ENCODE measurements around the gene STXBP5L.
"Not testable (repeated sequence)": the region's sequence is repeated elsewhere in the genome, so short reads cannot be mapped to it uniquely, and the experiment has no call there.

STXBP5L gene

DNA sequence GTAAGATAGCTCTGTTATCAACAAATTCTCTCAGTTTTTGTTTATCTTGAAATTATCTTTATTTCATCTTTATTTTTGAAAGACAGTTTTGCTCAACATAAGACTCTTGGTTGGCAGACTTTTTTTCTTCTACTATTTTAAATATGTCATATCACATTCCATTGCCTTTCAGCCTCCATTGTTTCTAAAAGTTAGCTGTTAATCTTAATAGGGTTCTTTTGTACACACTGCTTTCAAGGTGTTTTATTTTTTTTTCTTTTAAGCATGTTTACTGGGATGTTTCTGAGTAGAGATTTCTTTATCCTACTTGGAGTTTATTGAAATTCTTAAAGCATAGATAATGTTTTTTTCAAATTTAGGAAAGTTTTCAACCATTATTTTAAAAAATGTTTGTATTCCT, 294.6 kb downstream of the STXBP5L start:
- TF ChIP-seq TOX (CRISPR knock-in tag; IDR thresholded peaks at IDR 0.05; ENCODE audit: borderline replicate concordance) (no peak), PPARA (CRISPR knock-in tag; IDR thresholded peaks at IDR 0.05; ENCODE audit: borderline replicate concordance) (no peak), ESRRG (CRISPR knock-in tag; IDR thresholded peaks at IDR 0.05) (no peak), ZFP30 (CRISPR knock-in tag; IDR thresholded peaks at IDR 0.05) (no peak), SNAI2 (CRISPR knock-in tag; IDR thresholded peaks at IDR 0.05) (no peak)

DNA sequence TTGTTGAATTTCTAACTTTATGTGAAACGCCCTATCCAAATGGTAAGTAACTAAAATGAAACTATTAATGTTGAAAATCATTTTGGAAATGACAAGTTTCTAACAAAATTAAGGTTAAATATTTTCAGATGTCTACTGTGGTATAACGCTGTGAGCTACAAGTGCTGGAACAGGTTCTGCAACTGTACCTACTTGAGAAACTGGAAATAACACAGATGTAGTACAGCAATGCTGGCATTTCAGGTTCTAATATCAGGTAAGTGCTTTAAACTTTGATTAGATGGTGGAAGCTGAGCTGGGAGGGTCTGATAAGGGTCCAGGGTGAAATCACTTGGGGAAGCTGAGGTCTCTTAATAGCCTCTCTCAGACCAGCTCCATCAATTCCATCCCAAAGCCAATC, 315.1 kb downstream of the STXBP5L start:
- ATAC-seq = no peak
- no peak for TF ChIP-seq CSDC2 (CRISPR knock-in tag; IDR thresholded peaks at IDR 0.05)
- TF ChIP-seq ZFP30 (CRISPR knock-in tag; IDR thresholded peaks at IDR 0.05) = no peak
- no peak for TF ChIP-seq TCF4 (CRISPR knock-in tag; IDR thresholded peaks at IDR 0.05; ENCODE audit: borderline replicate concordance)
- TF ChIP-seq OSR1 (CRISPR knock-in tag; IDR thresholded peaks at IDR 0.05) = no peak
- no peak for TF ChIP-seq ZC3H10 (CRISPR knock-in tag; IDR thresholded peaks at IDR 0.05)
- TF ChIP-seq, protein P1, sequence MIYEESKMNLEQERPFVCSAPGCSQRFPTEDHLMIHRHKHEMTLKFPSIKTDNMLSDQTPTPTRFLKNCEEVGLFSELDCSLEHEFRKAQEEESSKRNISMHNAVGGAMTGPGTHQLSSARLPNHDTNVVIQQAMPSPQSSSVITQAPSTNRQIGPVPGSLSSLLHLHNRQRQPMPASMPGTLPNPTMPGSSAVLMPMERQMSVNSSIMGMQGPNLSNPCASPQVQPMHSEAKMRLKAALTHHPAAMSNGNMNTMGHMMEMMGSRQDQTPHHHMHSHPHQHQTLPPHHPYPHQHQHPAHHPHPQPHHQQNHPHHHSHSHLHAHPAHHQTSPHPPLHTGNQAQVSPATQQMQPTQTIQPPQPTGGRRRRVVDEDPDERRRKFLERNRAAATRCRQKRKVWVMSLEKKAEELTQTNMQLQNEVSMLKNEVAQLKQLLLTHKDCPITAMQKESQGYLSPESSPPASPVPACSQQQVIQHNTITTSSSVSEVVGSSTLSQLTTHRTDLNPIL (CRISPR knock-in tag; IDR thresholded peaks at IDR 0.05; ENCODE audit: low read depth) = no peak
- TF ChIP-seq TOX (CRISPR knock-in tag; IDR thresholded peaks at IDR 0.05; ENCODE audit: borderline replicate concordance) = no peak
- no peak for TF ChIP-seq ZNF8 (CRISPR knock-in tag; IDR thresholded peaks at IDR 0.05)
- no peak for TF ChIP-seq ZFP3 (CRISPR knock-in tag; IDR thresholded peaks at IDR 0.05)

More for the DNA sequence above, 294.6 kb downstream of the STXBP5L start:
- no peak for ATAC-seq

DNA sequence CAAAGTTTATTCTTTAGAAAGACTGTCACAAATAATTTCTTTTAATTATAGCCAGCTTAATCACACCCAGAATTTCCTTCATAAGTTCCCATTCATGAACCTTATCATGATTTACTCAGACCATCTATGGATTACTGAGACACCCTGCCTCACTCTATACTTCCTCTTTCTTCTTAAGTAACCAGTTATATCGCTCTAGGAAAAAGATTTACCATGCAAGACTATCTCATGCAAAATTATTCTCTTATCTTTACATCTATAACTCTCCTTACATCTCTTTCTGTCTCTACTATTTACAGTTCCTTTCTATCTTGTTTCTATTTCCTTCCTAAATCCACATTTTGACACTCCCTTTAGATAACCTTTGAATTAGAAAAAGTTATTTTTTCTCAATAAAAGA, 321.0 kb downstream of the STXBP5L start:
- ATAC-seq = no peak

DNA sequence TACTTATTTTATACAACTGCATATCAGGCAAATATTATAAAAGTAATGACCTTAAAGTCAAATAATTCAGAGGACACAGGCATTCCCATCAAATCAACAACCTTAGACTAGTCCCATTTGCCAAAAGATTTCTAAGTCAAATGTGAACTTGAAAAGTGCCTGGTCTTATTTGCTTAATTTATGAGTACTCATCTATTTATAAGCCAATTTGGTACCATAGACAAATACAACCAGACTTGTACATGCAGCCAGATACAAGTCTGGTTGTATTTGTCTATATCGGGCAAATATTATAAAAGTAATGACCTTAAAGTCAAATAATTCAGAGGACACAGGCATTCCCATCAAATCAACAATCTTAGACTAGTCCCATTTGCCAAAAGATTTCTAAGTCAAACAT, 322.2 kb downstream of the STXBP5L start:
- ATAC-seq = not testable (repeated sequence)

More for the DNA sequence above, 321.0 kb downstream of the STXBP5L start:
- no peak for TF ChIP-seq OSR1 (CRISPR knock-in tag; IDR thresholded peaks at IDR 0.05)
- TF ChIP-seq BACH2 (CRISPR knock-in tag; IDR thresholded peaks at IDR 0.05; ENCODE audit: borderline replicate concordance) = no peak
- no peak for TF ChIP-seq SNAI2 (CRISPR knock-in tag; IDR thresholded peaks at IDR 0.05)
- no peak for TF ChIP-seq ZC3H10 (CRISPR knock-in tag; IDR thresholded peaks at IDR 0.05)
- no peak for TF ChIP-seq RARB (CRISPR knock-in tag; IDR thresholded peaks at IDR 0.05)
- TF ChIP-seq, protein P2, sequence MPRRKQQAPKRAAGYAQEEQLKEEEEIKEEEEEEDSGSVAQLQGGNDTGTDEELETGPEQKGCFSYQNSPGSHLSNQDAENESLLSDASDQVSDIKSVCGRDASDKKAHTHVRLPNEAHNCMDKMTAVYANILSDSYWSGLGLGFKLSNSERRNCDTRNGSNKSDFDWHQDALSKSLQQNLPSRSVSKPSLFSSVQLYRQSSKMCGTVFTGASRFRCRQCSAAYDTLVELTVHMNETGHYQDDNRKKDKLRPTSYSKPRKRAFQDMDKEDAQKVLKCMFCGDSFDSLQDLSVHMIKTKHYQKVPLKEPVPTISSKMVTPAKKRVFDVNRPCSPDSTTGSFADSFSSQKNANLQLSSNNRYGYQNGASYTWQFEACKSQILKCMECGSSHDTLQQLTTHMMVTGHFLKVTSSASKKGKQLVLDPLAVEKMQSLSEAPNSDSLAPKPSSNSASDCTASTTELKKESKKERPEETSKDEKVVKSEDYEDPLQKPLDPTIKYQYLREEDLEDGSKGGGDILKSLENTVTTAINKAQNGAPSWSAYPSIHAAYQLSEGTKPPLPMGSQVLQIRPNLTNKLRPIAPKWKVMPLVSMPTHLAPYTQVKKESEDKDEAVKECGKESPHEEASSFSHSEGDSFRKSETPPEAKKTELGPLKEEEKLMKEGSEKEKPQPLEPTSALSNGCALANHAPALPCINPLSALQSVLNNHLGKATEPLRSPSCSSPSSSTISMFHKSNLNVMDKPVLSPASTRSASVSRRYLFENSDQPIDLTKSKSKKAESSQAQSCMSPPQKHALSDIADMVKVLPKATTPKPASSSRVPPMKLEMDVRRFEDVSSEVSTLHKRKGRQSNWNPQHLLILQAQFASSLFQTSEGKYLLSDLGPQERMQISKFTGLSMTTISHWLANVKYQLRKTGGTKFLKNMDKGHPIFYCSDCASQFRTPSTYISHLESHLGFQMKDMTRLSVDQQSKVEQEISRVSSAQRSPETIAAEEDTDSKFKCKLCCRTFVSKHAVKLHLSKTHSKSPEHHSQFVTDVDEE (CRISPR knock-in tag; IDR thresholded peaks at IDR 0.05) = no peak
- TF ChIP-seq, protein P3, sequence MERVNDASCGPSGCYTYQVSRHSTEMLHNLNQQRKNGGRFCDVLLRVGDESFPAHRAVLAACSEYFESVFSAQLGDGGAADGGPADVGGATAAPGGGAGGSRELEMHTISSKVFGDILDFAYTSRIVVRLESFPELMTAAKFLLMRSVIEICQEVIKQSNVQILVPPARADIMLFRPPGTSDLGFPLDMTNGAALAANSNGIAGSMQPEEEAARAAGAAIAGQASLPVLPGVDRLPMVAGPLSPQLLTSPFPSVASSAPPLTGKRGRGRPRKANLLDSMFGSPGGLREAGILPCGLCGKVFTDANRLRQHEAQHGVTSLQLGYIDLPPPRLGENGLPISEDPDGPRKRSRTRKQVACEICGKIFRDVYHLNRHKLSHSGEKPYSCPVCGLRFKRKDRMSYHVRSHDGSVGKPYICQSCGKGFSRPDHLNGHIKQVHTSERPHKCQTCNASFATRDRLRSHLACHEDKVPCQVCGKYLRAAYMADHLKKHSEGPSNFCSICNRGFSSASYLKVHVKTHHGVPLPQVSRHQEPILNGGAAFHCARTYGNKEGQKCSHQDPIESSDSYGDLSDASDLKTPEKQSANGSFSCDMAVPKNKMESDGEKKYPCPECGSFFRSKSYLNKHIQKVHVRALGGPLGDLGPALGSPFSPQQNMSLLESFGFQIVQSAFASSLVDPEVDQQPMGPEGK (CRISPR knock-in tag; IDR thresholded peaks at IDR 0.05; ENCODE audit: borderline replicate concordance) = no peak
- TF ChIP-seq ESRRG (CRISPR knock-in tag; IDR thresholded peaks at IDR 0.05) = no peak
- no peak for TF ChIP-seq ARNTL (CRISPR knock-in tag; IDR thresholded peaks at IDR 0.05; ENCODE audit: borderline replicate concordance, low read depth)
- TF ChIP-seq ZNF70 (CRISPR knock-in tag; IDR thresholded peaks at IDR 0.05) = no peak

DNA sequence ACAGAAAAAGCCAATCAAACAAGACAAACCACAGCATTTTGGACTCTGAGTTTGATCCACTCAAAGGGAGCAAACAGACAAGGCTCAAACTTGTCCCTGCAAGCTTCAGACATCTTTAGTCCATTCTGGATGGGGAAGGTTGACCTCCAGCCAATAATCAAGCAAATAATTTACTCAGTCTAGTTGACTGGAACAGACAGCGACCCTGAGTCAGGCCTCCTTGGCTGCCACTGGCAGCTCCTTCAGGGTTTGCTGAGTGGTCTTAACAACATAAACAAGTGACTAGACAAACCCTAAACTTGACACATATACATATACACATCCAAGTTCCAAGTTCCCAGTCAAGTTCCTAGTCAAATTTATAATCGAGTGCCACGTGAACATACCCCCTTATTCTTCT, 323.9 kb downstream of the STXBP5L start:
- no peak for ATAC-seq
- TF ChIP-seq TOX (CRISPR knock-in tag; IDR thresholded peaks at IDR 0.05; ENCODE audit: borderline replicate concordance) (no peak), CSDC2 (CRISPR knock-in tag; IDR thresholded peaks at IDR 0.05) (no peak), ZFP30 (CRISPR knock-in tag; IDR thresholded peaks at IDR 0.05) (no peak), ZFP3 (CRISPR knock-in tag; IDR thresholded peaks at IDR 0.05) (no peak), BACH2 (CRISPR knock-in tag; IDR thresholded peaks at IDR 0.05; ENCODE audit: borderline replicate concordance) (no peak), SNAI2 (CRISPR knock-in tag; IDR thresholded peaks at IDR 0.05) (no peak), OSR1 (CRISPR knock-in tag; IDR thresholded peaks at IDR 0.05) (no peak)

Measured in SK-N-SH treated with all-trans-retinoic acid at 6 μM for 48 hours (cell line).